ENCODE results near the gene HLA-F. TPM values are rescaled to one million over a fixed set of nuclear protein-coding genes. Genes with fewer than 3 reads are reported as not detected.
A peak's percentile ranks its signal among the peaks of the same experiment; 100 is the strongest.

HLA-F gene
- total RNA-seq, 6 donors from 2014 or later = 163 to 418 (median 191) TPM

DNA sequence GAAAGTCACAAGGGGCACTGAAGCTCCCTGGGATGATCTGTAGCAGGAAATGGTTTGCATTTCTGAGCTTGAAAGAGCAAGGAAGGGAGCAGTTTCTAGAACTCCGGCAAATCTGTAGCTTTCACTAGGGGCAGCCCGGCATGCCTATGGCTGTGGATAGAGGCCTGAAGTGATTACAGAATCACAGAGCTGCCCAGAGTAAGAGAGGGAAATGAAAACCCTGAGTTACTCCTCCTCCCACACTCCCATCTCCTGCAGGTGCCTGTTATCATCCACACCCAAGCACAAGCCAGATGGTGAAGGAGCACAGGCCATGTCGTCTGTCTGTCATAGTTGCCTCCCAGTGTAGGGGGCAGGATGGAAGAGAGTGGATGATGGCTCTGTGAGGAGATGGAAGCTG is 37.1 kb downstream of the HLA-F start:
- H3K27ac ChIP-seq = no peak overlapping the region
- H3K27me3 ChIP-seq = no peaks in the 10 kb centered on the region
- no peak for DNase-seq
- no peaks in the 10 kb centered on the region for H3K9me3 ChIP-seq
- ATAC-seq (ENCODE audit: low FRiP score in 2 of 2) = no peak
- no peak for TF ChIP-seq EP300 (IDR thresholded peaks at IDR 0.05)
- TF ChIP-seq CTCF (IDR thresholded peaks at IDR 0.05) = no peak
- no peak for TF ChIP-seq POLR2AphosphoS5 (IDR thresholded peaks at IDR 0.05)
- no peak for TF ChIP-seq POLR2A (IDR thresholded peaks at IDR 0.05)
- WGBS, 2 donors = 55 to 88% methylated on average over 2 to 3 of the region's 3 CpGs
- peaks cover 0 to 9% (median 2%) of the 10 kb centered on the region in 4 donors for H3K4me1 ChIP-seq
- H3K36me3 ChIP-seq = no peaks in the 10 kb centered on the region
- H3K4me3 ChIP-seq = no peak overlapping the region

- 41 to 43% methylated on average over 4 of the region's 4 CpGs for WGBS, 2 donors
- no peak for ATAC-seq (ENCODE audit: low FRiP score in 2 of 2)
- Histone ChIP-seq H3K27ac (no peak overlapping the region), H3K4me3 (no peak overlapping the region), H3K4me1 (peaks cover 0 to 9% (median 2%) of the 10 kb centered on the region in 4 donors), H3K27me3 (no peaks in the 10 kb centered on the region), H3K9me3 (no peaks in the 10 kb centered on the region), H3K36me3 (no peaks in the 10 kb centered on the region)
- no peak for TF ChIP-seq CTCF (IDR thresholded peaks at IDR 0.05)
- no peak for TF ChIP-seq POLR2A (IDR thresholded peaks at IDR 0.05)
- no peak for TF ChIP-seq POLR2AphosphoS5 (IDR thresholded peaks at IDR 0.05)
- TF ChIP-seq EP300 (IDR thresholded peaks at IDR 0.05) = no peak
- no peak for DNase-seq
These were observed 38.8 kb downstream of the HLA-F start for GRCh38 chr6:29762051-29762450.

- Histone ChIP-seq H3K9me3 (no peaks in the 10 kb centered on the region), H3K36me3 (no peaks in the 10 kb centered on the region), H3K4me1 (peaks cover 0 to 9% (median 2%) of the 10 kb centered on the region in 4 donors), H3K27ac (no peak overlapping the region), H3K27me3 (no peaks in the 10 kb centered on the region), H3K4me3 (no peak overlapping the region)
- 23 to 43% methylated on average over 1 to 2 of the region's 2 CpGs for WGBS, 2 donors
- DNase-seq (no peak), ATAC-seq (ENCODE audit: low FRiP score in 2 of 2) (peak; percentile 18 to 23)
- TF ChIP-seq CTCF (IDR thresholded peaks at IDR 0.05) (no peak), EP300 (IDR thresholded peaks at IDR 0.05) (no peak), POLR2A (IDR thresholded peaks at IDR 0.05) (no peak), POLR2AphosphoS5 (IDR thresholded peaks at IDR 0.05) (no peak)
These were observed 39.6 kb downstream of the HLA-F start for GRCh38 chr6:29762781-29763214.

GRCh38 chr6:29763491-29764289 is 40.5 kb downstream of the HLA-F start:
- Histone ChIP-seq H3K36me3 (no peaks in the 10 kb centered on the region), H3K9me3 (no peaks in the 10 kb centered on the region), H3K27me3 (no peaks in the 10 kb centered on the region), H3K27ac (no peak overlapping the region), H3K4me3 (no peak overlapping the region), H3K4me1 (peaks cover 0 to 9% (median 2%) of the 10 kb centered on the region in 4 donors)
- WGBS, 2 donors = 77 to 83% methylated on average over 2 of the region's 2 CpGs
- peak in 1 of 2 donors; percentile 67 for ATAC-seq (ENCODE audit: low FRiP score in 2 of 2)
- TF ChIP-seq POLR2A (IDR thresholded peaks at IDR 0.05) (no peak), CTCF (IDR thresholded peaks at IDR 0.05) (no peak), POLR2AphosphoS5 (IDR thresholded peaks at IDR 0.05) (no peak), EP300 (IDR thresholded peaks at IDR 0.05) (no peak)
- DNase-seq = no peak
